Myocyte (in vitro differentiated cells): Measurements from ENCODE around the gene UST. TPM values are rescaled to one million over a fixed set of nuclear protein-coding genes. Genes with fewer than 3 reads are reported as not detected.
"Not testable (repeated sequence)": the region's sequence is repeated elsewhere in the genome, so short reads cannot be mapped to it uniquely, and the experiment has no call there.

Experiments
- DNase-seq: peaks from one replicate; pipeline ENCODE4 v3.0.0-alpha.2; 2012; ENCODE audit warnings: low read depth
- total RNA-seq: library from RNA; depleted of rRNA; stranded (reverse); fragments of >200 nt; gene quantifications from 2 replicates; pipeline ENCODE4 v1.2.3, GENCODE V29; 2014

UST gene
- total RNA-seq, 1 donor from 2014 or later: 10.7 TPM

- DNase-seq: peak; percentile 93
Observed at GRCh38 chr6:148999929-149000468, 253.2 kb downstream of the UST start.

- no peak for DNase-seq
Observed at GRCh38 chr6:149001422-149001821, 254.6 kb downstream of the UST start.

GRCh38 chr6:149003560-149003959, 256.7 kb downstream of the UST start:
- no peak for DNase-seq

- no peak for DNase-seq
Observed at GRCh38 chr6:149004664-149005063, 257.8 kb downstream of the UST start.

GRCh38 chr6:149006236-149006635, 259.4 kb downstream of the UST start:
- not testable (repeated sequence) for DNase-seq

GRCh38 chr6:149006671-149007070, 259.8 kb downstream of the UST start:
- no peak for DNase-seq

GRCh38 chr6:149007846-149008245, 261.0 kb downstream of the UST start:
- DNase-seq: peak; percentile 26

- DNase-seq: no peak
Observed at GRCh38 chr6:149008741-149009140, 261.9 kb downstream of the UST start.

- peak; percentile 93 for DNase-seq
Observed at GRCh38 chr6:149012040-149012545, 265.3 kb downstream of the UST start.

- DNase-seq: no peak
Observed at GRCh38 chr6:149013586-149014344, 266.9 kb downstream of the UST start.

- no peak for DNase-seq
Observed at GRCh38 chr6:149014631-149015534, 268.1 kb downstream of the UST start.

- no peak for DNase-seq
Observed at GRCh38 chr6:149015535-149016525, 269.0 kb downstream of the UST start.

GRCh38 chr6:149016716-149017115, 269.9 kb downstream of the UST start:
- no peak for DNase-seq

GRCh38 chr6:149020319-149020718, 273.5 kb downstream of the UST start:
- no peak for DNase-seq

- DNase-seq: no peak
Observed at GRCh38 chr6:149024361-149024760, 277.5 kb downstream of the UST start.

- no peak for DNase-seq
Observed at GRCh38 chr6:149025061-149025460, 278.2 kb downstream of the UST start.

- DNase-seq: peak; percentile 66
Observed at GRCh38 chr6:149026530-149026942, 279.7 kb downstream of the UST start.

GRCh38 chr6:149027484-149027883, 280.7 kb downstream of the UST start:
- DNase-seq: no peak

- DNase-seq: peak; percentile 94
Observed at GRCh38 chr6:149028767-149029405, 282.1 kb downstream of the UST start.
